ENCODE data around the gene CEP89.
A peak's percentile ranks its signal among the peaks of the same experiment; 100 is the strongest.
"Not testable (repeated sequence)": the region's sequence is repeated elsewhere in the genome, so short reads cannot be mapped to it uniquely, and the experiment has no call there.

Gene CEP89

DNA sequence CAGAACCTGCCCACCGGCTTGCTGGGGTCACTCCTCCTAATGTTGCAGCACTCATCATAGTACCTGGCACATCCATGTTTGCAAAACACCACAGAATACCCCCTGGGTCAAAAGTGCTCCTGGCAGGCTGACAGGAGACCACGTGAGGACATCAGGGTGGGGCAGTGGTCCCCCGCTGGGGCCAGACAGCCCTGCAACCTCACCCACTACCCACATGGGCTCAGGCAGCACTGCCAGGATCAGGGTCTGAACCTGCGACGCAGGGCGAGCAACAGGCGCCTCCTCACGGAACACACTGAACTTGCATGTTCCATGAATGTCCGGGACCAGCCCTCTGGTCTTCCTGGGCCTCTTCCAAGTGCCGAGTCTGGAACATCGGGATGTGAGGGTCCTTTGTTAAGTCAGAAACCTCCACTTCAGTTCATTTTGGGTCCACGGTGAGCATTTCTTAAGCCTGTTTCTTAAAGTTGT, 100.7 kb downstream of the CEP89 start:
- TF ChIP-seq, protein P1, sequence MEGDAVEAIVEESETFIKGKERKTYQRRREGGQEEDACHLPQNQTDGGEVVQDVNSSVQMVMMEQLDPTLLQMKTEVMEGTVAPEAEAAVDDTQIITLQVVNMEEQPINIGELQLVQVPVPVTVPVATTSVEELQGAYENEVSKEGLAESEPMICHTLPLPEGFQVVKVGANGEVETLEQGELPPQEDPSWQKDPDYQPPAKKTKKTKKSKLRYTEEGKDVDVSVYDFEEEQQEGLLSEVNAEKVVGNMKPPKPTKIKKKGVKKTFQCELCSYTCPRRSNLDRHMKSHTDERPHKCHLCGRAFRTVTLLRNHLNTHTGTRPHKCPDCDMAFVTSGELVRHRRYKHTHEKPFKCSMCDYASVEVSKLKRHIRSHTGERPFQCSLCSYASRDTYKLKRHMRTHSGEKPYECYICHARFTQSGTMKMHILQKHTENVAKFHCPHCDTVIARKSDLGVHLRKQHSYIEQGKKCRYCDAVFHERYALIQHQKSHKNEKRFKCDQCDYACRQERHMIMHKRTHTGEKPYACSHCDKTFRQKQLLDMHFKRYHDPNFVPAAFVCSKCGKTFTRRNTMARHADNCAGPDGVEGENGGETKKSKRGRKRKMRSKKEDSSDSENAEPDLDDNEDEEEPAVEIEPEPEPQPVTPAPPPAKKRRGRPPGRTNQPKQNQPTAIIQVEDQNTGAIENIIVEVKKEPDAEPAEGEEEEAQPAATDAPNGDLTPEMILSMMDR (IDR thresholded peaks at IDR 0.05) = no peak
- Mint-ChIP-seq H3K27ac (no peak overlapping the region), H3K4me3 (no peak overlapping the region), H3K4me1 (peaks cover 4% of the 10 kb centered on the region), H3K36me3 (ENCODE audit: low read depth) (no peaks in the 10 kb centered on the region), H3K27me3 (ENCODE audit: low read depth, poor library complexity) (peaks cover 3% of the 10 kb centered on the region), H3K9me3 (no peaks in the 10 kb centered on the region)
- DNase-seq = no peak

DNA sequence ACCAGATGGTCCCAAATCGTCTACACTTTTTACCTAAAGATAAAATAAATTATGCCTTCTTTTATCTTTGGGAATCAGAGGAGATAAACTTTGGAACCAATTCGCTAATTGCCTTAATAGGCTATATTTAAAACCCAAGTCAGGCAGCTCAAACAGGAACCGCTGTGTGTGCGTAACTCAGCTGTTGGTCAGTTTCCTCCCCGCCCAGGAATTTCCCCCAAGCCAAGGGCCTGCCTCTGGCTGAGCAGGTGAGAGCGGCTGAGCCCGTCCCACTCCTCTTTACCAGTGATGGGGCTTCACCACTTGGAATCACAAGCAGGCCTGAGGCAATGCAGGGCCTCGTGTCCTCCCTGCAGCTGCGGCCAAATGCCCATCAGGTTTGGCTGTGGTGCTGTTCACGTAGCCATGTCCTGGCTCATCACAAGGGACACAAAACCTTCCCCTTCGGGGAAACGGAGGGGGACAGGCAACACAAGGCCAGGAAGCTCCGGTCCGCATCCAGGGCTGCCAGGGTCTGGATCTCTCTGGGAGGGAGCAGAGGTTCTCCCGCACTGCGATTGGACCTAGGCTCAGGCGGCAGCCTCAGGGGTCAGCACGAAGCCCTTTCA, 101.7 kb downstream of the CEP89 start:
- Mint-ChIP-seq H3K27me3 (ENCODE audit: low read depth, poor library complexity) (peaks cover 3% of the 10 kb centered on the region), H3K36me3 (ENCODE audit: low read depth) (no peaks in the 10 kb centered on the region), H3K27ac (peak overlapping the region; percentile 66), H3K4me1 (peaks cover 4% of the 10 kb centered on the region), H3K9me3 (no peaks in the 10 kb centered on the region), H3K4me3 (no peak overlapping the region)
- TF ChIP-seq, protein P1 (IDR thresholded peaks at IDR 0.05) = no peak
- no peak for DNase-seq

DNA sequence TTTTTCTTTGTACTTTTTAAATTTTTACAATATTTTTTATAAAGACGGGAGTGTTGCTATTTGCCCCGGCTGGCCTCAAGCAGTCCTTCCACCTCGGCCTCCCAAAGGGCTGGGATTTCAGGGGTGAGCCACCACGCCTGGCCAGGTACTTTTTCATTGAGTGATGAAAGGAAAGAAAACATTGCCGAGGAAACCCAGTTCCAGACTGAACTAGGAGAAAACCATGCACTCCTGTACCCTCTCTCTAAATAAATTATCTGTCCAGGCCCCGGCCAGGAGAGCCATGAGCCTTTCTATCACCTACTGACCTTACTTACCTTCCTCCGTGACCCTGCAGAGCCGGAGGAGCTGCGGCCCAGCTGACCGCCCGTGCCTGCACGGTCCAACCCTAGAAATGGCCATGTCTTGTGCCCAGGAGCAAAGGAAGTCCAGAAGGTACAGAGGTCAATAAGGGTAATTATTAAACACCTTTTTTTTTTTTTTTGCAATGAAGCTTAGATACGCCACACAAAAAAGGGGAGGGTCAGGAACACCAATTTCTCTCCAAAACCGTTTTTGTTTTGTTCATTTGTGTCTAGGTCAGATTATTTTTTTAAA, 102.3 kb downstream of the CEP89 start, which contains the start of gene SLC7A9:
Gene SLC7A9, minus strand, starts transcription at position 399 of the 597 bp plus-strand sequence. CDS start 1,233 bp downstream, outside the sequence.
- DNase-seq = no peak
- H3K9me3 Mint-ChIP-seq = no peaks in the 10 kb centered on the region
- no peak within 1 kb of the TSS for H3K4me3 Mint-ChIP-seq
- peaks cover 4% of the 10 kb centered on the region for H3K4me1 Mint-ChIP-seq
- H3K27ac Mint-ChIP-seq = peak within 1 kb of the TSS; percentile 74
- H3K27me3 Mint-ChIP-seq (ENCODE audit: low read depth, poor library complexity) = peaks cover 3% of the 10 kb centered on the region
- TF ChIP-seq, protein P1 (IDR thresholded peaks at IDR 0.05) = no peak
- no peaks in the 10 kb centered on the region for H3K36me3 Mint-ChIP-seq (ENCODE audit: low read depth)

DNA sequence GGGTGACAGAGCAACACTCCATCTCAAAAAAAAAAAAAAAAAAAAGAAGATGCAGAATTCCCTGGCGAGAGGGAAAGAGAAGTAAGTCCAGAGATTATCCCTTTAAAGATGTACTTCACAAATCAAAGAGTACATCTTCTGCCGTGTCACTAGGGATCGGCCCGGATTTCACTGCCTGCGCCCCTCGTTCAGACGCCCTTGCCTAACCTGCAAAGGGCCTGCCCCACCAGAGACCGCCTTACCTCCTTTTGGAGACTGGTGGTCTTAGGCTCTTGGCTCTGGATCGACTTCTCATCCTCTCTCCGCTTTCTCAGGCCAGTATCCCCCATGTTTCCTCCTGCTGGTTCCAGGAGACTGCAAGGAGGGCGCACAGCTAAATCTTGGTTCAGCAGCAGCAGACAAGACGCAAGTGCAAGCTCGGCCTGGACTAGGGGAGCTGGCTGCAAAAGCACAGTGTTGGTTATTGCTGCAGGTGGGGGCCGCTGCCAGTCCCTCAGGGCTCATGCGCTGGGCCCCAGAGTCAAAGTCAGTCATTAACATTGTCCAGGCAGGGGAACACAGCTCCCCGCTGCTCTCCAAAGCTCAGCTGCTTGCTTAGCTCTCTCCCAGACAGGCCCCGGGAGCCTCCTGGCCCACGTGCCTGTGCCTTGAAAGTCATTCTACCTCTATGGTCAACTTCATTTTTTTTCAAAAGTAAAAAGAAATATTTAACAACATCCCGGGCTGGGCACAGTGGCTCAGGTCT, 103.4 kb downstream of the CEP89 start:
- Mint-ChIP-seq H3K27ac (no peak overlapping the region), H3K4me1 (peaks cover 4% of the 10 kb centered on the region), H3K27me3 (ENCODE audit: low read depth, poor library complexity) (peaks cover 4% of the 10 kb centered on the region), H3K36me3 (ENCODE audit: low read depth) (no peaks in the 10 kb centered on the region), H3K9me3 (no peaks in the 10 kb centered on the region), H3K4me3 (no peak overlapping the region)
- DNase-seq = no peak
- TF ChIP-seq, protein P1 (IDR thresholded peaks at IDR 0.05) = no peak

DNA sequence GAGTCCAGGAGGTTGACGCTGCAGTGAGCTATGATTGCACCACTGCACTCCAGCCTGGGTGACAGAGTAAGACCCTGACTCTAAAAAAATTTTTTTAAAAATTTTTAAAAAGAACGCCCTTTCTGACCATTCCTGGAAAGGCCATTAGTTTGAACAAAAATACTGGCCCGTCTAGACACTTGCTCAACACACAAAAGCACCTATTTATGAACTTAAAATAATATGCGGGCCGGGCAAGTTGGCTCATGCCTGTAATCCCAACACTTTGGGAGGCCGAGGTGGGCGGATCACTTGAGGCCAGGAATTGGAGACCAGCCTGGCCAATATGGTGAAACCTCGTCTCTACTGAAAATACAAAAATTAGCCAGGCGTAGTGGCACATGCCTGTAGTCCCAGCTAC, 104.3 kb downstream of the CEP89 start:
- H3K27me3 Mint-ChIP-seq (ENCODE audit: low read depth, poor library complexity); H3K4me3 Mint-ChIP-seq; H3K36me3 Mint-ChIP-seq (ENCODE audit: low read depth); H3K9me3 Mint-ChIP-seq; DNase-seq; H3K4me1 Mint-ChIP-seq; H3K27ac Mint-ChIP-seq: not testable (repeated sequence)

DNA sequence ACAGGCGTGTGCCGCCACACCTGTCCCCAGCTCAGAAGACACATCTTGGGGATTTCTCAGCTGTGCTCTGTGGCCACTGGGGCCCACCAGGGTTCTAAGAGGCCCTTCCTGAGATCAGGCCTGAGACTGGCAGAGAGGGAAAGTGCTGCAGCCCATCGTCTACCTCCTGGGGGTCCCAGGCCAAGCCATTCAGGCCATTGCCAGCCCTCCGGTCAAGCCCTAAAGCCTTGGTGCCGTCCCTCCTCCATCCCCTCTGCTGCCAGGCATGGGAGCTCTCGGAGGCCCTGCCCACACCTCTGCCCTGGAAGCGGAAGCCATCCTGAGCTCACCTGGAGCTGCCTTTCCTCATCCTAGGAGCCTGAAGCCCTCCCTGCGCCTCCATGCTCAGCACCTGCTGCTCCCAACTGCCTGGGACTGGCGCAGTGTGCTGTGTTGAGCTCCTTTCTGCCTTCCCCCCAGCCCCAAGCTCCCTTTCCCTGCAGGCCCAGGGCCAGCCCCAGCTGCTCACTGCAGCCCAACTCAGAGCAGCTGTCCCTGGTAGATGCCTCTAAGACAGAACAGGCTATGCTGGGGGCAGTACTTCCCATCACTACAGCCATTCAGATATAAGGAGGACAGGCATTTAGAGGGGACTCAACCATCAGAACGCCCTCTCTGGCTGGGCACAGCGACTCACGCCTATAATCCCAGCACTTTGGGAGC, 105.0 kb downstream of the CEP89 start:
- TF ChIP-seq, protein P1 (IDR thresholded peaks at IDR 0.05) = no peak
- Mint-ChIP-seq H3K4me1 (peaks cover 4% of the 10 kb centered on the region), H3K4me3 (no peak overlapping the region), H3K27ac (no peak overlapping the region), H3K9me3 (no peaks in the 10 kb centered on the region), H3K27me3 (ENCODE audit: low read depth, poor library complexity) (peaks cover 7% of the 10 kb centered on the region), H3K36me3 (ENCODE audit: low read depth) (no peaks in the 10 kb centered on the region)
- no peak for DNase-seq
